GM18868 (cell line): ENCODE results near the gene ACAD8.

Experiments used
- ATAC-seq: cut with Tn5 transposase; IDR thresholded peaks from one replicate; pipeline ENCODE4 v1.9.1; 2021; ENCODE audit warnings: mild to moderate bottlenecking, moderate library complexity; ENCODE audit not compliant: unreplicated experiment

The ACAD8 gene

DNA sequence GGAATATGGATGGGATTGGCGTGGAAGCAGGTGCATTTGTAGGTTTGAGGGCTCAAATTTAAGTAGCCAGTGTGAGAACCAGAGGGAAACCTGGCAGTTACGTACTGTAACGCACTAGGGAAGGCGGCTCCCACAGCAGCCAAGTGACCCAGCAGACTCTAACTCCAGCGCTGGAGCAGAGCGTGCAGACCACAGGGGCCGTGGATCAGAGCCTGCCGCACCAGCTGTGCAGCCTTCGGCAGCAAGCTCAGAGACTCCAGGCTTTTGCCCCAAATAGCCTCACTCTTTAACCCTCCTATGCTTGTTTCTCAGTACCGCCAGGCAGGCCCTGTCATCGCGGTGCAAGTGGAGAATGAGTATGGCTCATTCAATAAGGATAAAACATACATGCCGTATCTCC, 35.1 kb downstream of the ACAD8 start:
- no peak for ATAC-seq

GRCh38 chr11:134289167-134289566, 35.8 kb downstream of the ACAD8 start:
- no peak for ATAC-seq

DNA sequence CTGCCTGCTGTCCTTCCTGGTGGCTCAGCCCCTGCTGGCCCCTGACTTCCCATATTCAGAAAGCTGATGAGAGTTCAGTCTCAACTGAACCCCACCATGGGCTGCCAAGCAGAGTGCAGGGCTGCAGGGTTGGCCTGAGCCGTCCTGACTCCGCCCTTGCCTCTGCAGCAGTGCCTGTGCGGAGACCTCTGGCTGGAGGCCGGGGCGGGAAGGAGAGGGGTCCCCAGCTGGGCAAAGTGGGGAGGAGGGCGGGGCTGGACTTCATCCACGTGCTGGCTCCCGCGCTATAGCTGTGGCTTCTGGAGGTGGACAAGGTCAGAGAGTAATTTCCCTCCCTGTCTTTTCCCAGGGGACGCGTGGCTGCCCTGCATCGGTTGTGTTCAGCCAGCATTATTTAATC, 36.4 kb downstream of the ACAD8 start:
- ATAC-seq, result no peak

- no peak for ATAC-seq
Observed at GRCh38 chr11:134290646-134291045, 37.3 kb downstream of the ACAD8 start.

DNA sequence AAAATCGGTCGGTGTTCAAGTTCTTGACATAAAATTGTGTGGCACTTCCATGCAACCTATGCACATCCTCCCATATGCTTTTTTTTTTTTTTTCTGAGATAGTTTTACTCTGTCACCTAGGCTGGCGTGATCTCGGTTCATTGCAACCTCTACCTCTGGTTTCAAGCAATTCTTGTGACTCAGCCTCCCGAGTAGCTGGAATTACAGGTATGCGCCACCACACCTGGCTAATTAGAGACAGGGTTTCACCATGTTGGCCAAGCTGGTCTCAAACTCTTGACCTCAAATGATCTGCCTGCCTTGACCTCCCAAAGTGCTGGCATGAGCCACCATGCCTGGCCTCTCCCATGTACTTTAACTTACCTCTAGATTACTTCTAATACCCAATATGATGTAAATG, 37.8 kb downstream of the ACAD8 start:
- no peak for ATAC-seq

- no peak for ATAC-seq
Observed at GRCh38 chr11:134292661-134293060, 39.3 kb downstream of the ACAD8 start.

- ATAC-seq, result no peak
Observed at GRCh38 chr11:134293119-134294113, 40.0 kb downstream of the ACAD8 start.

DNA sequence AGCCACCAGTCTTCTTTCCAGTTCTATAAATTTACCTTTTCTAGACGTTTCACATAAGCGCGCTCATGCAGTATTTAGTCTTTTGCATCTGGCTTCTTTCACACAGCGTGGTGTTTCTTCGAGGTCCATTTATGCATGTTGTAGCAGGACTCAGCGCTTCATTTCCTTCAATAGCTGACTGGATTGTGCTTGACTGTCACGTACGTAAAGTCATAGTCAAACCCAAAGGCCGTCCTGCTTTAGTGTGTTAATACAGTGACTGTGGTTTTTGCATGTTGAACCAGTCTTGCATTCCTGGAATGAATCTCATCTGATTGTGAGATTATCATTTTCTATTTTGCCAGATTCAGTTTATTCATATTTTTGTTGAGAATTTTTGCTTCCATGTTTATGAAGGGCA, 41.3 kb downstream of the ACAD8 start:
- no peak for ATAC-seq

- no peak for ATAC-seq
Observed at GRCh38 chr11:134312223-134312622, 58.9 kb downstream of the ACAD8 start.

DNA sequence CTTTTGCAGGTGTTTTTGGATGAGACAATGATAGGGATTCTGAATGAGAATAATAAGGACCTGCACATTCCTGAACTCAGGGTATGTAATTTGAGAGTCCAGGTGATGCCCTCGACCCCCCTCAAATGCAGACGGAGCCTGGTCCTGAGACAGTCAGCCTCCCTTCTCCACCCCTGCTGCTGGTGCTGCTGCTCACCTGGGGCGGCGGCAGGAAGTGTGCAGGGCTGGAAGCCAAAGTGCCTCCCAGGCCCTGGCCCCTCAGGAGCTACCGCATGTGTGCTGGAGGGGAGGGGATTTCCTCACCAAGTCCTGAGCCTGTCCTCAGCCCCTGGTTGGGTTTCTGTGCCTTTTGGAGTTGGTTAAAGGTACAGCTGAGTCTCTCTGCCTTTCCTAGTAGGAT, 59.4 kb downstream of the ACAD8 start:
- ATAC-seq, result no peak

GRCh38 chr11:134313379-134313778, 60.0 kb downstream of the ACAD8 start:
- no peak for ATAC-seq

- ATAC-seq, result no peak
Observed at GRCh38 chr11:134313821-134314607, 60.6 kb downstream of the ACAD8 start.
